GM12878 (cell line): ENCODE measurements around the gene ISG15. TPM values are rescaled to one million over a fixed set of nuclear protein-coding genes. Genes with fewer than 3 reads are reported as not detected.

Source experiments
- ATAC-seq: fragments of 200-7000 bp; cut with Tn5 transposase; 3 replicates; pipeline ENCODE4 v1.9.1; 2020; ENCODE audit warnings: mild to moderate bottlenecking, moderate library complexity
- BruUV-seq: library from RNA; stranded (reverse); fragments of 400-500 nt; replicated peaks from 2 replicates; lab custom pipeline; 2021; lab: Mats Ljungman, UMichigan
- CTCF ChIA-PET: fragments of 300-600 bp; sonication (Branson Sonifier 250); formaldehyde crosslinking; extraction: SDS; loops from one replicate; lab custom pipeline; 2021; ENCODE audit warnings: inconsistent platforms; lab: Yijun Ruan, JAX
- POLR2A ChIA-PET: fragments of 350-600 bp; formaldehyde crosslinking; extraction: SDS; loops from one replicate; lab custom pipeline; 2021; ENCODE audit warnings: inconsistent platforms; lab: Charles Lee
- RAD21 ChIA-PET: fragments of 300-600 bp; sonication (Branson Sonifier 250); formaldehyde crosslinking; loops from one replicate; lab custom pipeline; 2023; ENCODE audit warnings: antibody characterized with exemption; ENCODE audit not compliant: unreplicated experiment; lab: Charles Lee
- SMC1A ChIA-PET: fragments of 300-600 bp; sonication (Branson Sonifier 250); formaldehyde crosslinking; loops from one replicate; lab custom pipeline; 2023; ENCODE audit not compliant: unreplicated experiment, uncharacterized antibody; lab: Charles Lee
- DNase-seq: peaks from one replicate; pipeline ENCODE4 v3.0.0-alpha.2; 2011; ENCODE audit warnings: low read depth, low spot score
- FAIRE-seq: peaks from 3 replicates; lab custom pipeline; 2011; peaks lifted over from hg19 to GRCh38; lab: Jason Lieb, UNC
- H2AFZ ChIP-seq: 2 replicates; pipeline ENCODE4 v1.6.0; 2011; ENCODE audit warnings: low read depth, low read length, control low read depth; ENCODE audit not compliant: control insufficient read depth
- H3K27ac ChIP-seq: 2 replicates; pipeline ENCODE4 v1.5.1; 2011; ENCODE audit warnings: control low read depth; ENCODE audit not compliant: control insufficient read depth, insufficient read depth
- H3K27me3 ChIP-seq, 2 experiments: replicated peaks in 1 of 2; 2 replicates each; pipeline versions ENCODE4 v1.6.0 to v1.6.1; 2011; ENCODE audit warnings: low read length in 1 of 2; ENCODE audit not compliant: control insufficient read depth in 2 of 2, insufficient read depth in 2 of 2
- H3K36me3 ChIP-seq, 2 experiments: 2 replicates each; pipeline ENCODE4 v1.5.1; 2011; ENCODE audit warnings: low read length in 1 of 2; ENCODE audit not compliant: control insufficient read depth in 2 of 2, insufficient read depth in 2 of 2
- H3K4me1 ChIP-seq: 2 replicates; pipeline ENCODE4 v1.6.1; 2011; ENCODE audit warnings: mild to moderate bottlenecking, low read length, moderate library complexity, mixed read lengths; ENCODE audit not compliant: control insufficient read depth, insufficient read depth
- H3K4me2 ChIP-seq: 2 replicates; pipeline ENCODE4 v1.6.0; 2011; ENCODE audit warnings: control low read depth; ENCODE audit not compliant: control insufficient read depth, insufficient read depth
- H3K4me3 ChIP-seq: fragments of 200-600 bp; sonication (generic); 2 replicates; pipeline ENCODE4 v1.5.1; 2016
- H3K79me2 ChIP-seq: 2 replicates; pipeline ENCODE4 v1.6.0; 2011; ENCODE audit warnings: low read length; ENCODE audit not compliant: control insufficient read depth, insufficient read depth
- H3K9ac ChIP-seq: 2 replicates; pipeline ENCODE4 v1.8.0; 2011; ENCODE audit warnings: low read length, control low read depth, mixed read lengths; ENCODE audit not compliant: control insufficient read depth, insufficient read depth
- H3K9me3 ChIP-seq: replicated peaks from 3 replicates; pipeline ENCODE4 v1.5.1; 2011; ENCODE audit warnings: mild to moderate bottlenecking, low read length; ENCODE audit not compliant: control insufficient read depth, insufficient read depth
- H4K20me1 ChIP-seq: 2 replicates; pipeline ENCODE4 v1.6.0; 2011; ENCODE audit not compliant: control insufficient read depth, insufficient read depth
- BHLHE40 ChIP-seq, 2 experiments: fragments of 450-650 bp in 1 of 2; IDR thresholded peaks; 2 replicates each; pipeline ENCODE4 v1.6.1; 2011 to 2017; ENCODE audit warnings: low read depth in 2 of 2, borderline replicate concordance in 1 of 2, improper control_type of control experiment in 1 of 2, low read length in 1 of 2, mild to moderate bottlenecking in 1 of 2
- CHD4 ChIP-seq: fragments of 200-600 bp; sonication (generic); IDR thresholded peaks from 2 replicates; pipeline ENCODE4 v1.6.1; 2016; ENCODE audit warnings: mild to moderate bottlenecking
- ESRRA ChIP-seq: IDR thresholded peaks from 2 replicates; pipeline ENCODE4 v1.6.1; 2012; ENCODE audit warnings: mild to moderate bottlenecking, low read length, improper control_type of control experiment
- ETV6 ChIP-seq, 2 experiments: fragments of 450-650 bp in 1 of 2; IDR thresholded peaks in 1 of 2; conservative IDR thresholded peaks in 1 of 2; 2 replicates each; pipeline ENCODE4 v1.6.1; 2014; ENCODE audit warnings: antibody characterized with exemption in 1 of 2, borderline replicate concordance in 1 of 2, low read depth in 1 of 2, mild to moderate bottlenecking in 1 of 2, moderate library complexity in 1 of 2
- GATAD2B ChIP-seq: fragments of 450-650 bp; conservative IDR thresholded peaks from 2 replicates; pipeline ENCODE4 v1.6.1; 2017; ENCODE audit warnings: low read depth, mild to moderate bottlenecking, moderate library complexity
- HCFC1 ChIP-seq: fragments of 150-350 bp; IDR thresholded peaks from 2 replicates; pipeline ENCODE4 v1.6.1; 2014; ENCODE audit warnings: low read length
- MEF2B ChIP-seq: fragments of 450-650 bp; IDR thresholded peaks from 2 replicates; pipeline ENCODE4 v1.6.1; 2018; ENCODE audit warnings: mild to moderate bottlenecking, moderate library complexity; ENCODE audit not compliant: partially characterized antibody, poor library complexity, severe bottlenecking
- RELB ChIP-seq: fragments of 450-650 bp; IDR thresholded peaks from 2 replicates; pipeline ENCODE4 v1.6.1; 2017; ENCODE audit warnings: low read depth, mild to moderate bottlenecking, moderate library complexity
- SIX5 ChIP-seq: IDR thresholded peaks from 2 replicates; pipeline ENCODE4 v1.6.1; 2011; ENCODE audit warnings: mild to moderate bottlenecking, low read depth, low read length, moderate library complexity; ENCODE audit not compliant: severe bottlenecking
- SMC3 ChIP-seq: IDR thresholded peaks from 2 replicates; pipeline ENCODE4 v1.6.1; 2011; ENCODE audit warnings: low read length, improper control_type of control experiment, borderline replicate concordance
- TCF7 ChIP-seq: IDR thresholded peaks from 2 replicates; pipeline ENCODE4 v1.6.1; 2014; ENCODE audit warnings: antibody characterized with exemption, borderline replicate concordance
- USF1 ChIP-seq: IDR thresholded peaks from 2 replicates; pipeline ENCODE4 v1.6.1; 2011; ENCODE audit warnings: borderline replicate concordance, low read depth, mild to moderate bottlenecking, moderate library complexity, mixed read lengths, low read length; ENCODE audit not compliant: insufficient read depth; ENCODE audit errors: extremely low read length
- ZBTB4 ChIP-seq: fragments of 450-650 bp; formaldehyde crosslinking; IDR thresholded peaks from 2 replicates; pipeline ENCODE4 v1.4.0; 2022; ENCODE audit warnings: mild to moderate bottlenecking, moderate library complexity
- ZNF217 ChIP-seq: fragments of 450-650 bp; IDR thresholded peaks from 2 replicates; pipeline ENCODE4 v1.6.1; 2017; ENCODE audit warnings: antibody characterized with exemption, mild to moderate bottlenecking
- WGBS: methylation state at CpG from one replicate; pipeline ENCODE4 v1.1.6; 2016; ENCODE audit warnings: low lambda C conversion rate; ENCODE audit not compliant: insufficient replicate concordance, insufficient coverage; ENCODE audit errors: missing lambda C conversion rate; 5-methylcytosine and 5-hydroxymethylcytosine counted together
- in situ Hi-C: fragments of 300-500 bp; cut with MboI; formaldehyde crosslinking; loops from 9 replicates; pipeline ENCODE4 v1.14.3; 2018; ENCODE audit warnings: mixed read lengths
- intact Hi-C: fragments of 100-400 bp; cut with micrococcal nuclease; formaldehyde crosslinking; loops from one replicate; pipeline ENCODE4 v1.14.2; 2022; ENCODE audit not compliant: unreplicated experiment
- polyA plus RNA-seq, 11 experiments: library from polyadenylated mRNA; depleted of rRNA in 4 of 11; unstranded in 6 of 11; stranded (reverse) in 5 of 11; fragments of >200 nt; fragmentation: Nextera tagmentation in 4 of 11; fragmentation: Illumina TruSeq in 1 of 11; extraction: Ambion mirVana in 4 of 11; extraction: Trizol in 1 of 11; gene quantifications; 1 replicate in 1 of 11; 2 replicates in 10 of 11; pipeline versions ENCODE4 v1.2.1 to v1.2.3, GENCODE V29; 2011 to 2016; ENCODE audit warnings: inconsistent platforms in 2 of 11, missing spikeins in 2 of 11, low read depth in 1 of 11
- total RNA-seq, 4 experiments: library from RNA; depleted of rRNA in 3 of 4; stranded (reverse); fragments of >200 nt in 3 of 4; fragmentation: Illumina TruSeq in 1 of 4; extraction: Trizol in 1 of 4; gene quantifications; 2 replicates each; pipeline versions ENCODE4 v1.2.1 to v1.2.3, GENCODE V29; 2013 to 2021

Gene ISG15
- total and polyA plus RNA-seq, 10 of the 15 experiments (the other 5 are each of a cell fraction or from before 2014, with no cell fraction given): 7.8 to 384 (median 274) TPM

GRCh38 chr1:998995-999724, 14.1 kb upstream of the ISG15 start (continued):
- no peak for TF ChIP-seq RELB

- ATAC-seq: peak; percentile 59
- TF ChIP-seq ETV6 (conservative IDR thresholded peaks at IDR 0.05 in 1 of 2, IDR thresholded peaks at IDR 0.05 in 1 of 2; ENCODE audit: borderline replicate concordance in 1 of 2, low read depth in 1 of 2) (no peak), TCF7 (no peak), SIX5 (no peak), USF1 (no peak), ESRRA (no peak), GATAD2B (peak; percentile 50), ZNF217 (no peak), BHLHE40 (IDR thresholded peaks at IDR 0.05; ENCODE audit: borderline replicate concordance in 1 of 2, low read depth in 2 of 2, low read length in 1 of 2) (peak in 1 of 2 experiments; percentile 73; a peak in 1 of 4 replicates), SMC3 (no peak), HCFC1 (no peak), MEF2B (no peak), ZBTB4 (CRISPR knock-in tag) (no peak), CHD4 (no peak)
Measured at GRCh38 chr1:999725-1000356, 13.5 kb upstream of the ISG15 start, which contains the start of gene HES4. Gene HES4 (minus strand): TSS chr1:1000097. CDS start chr1:999973, 124 bp downstream.

More at GRCh38 chr1:999725-1000356, 13.5 kb upstream of the ISG15 start, which contains the start of gene HES4:
- Histone ChIP-seq H3K4me1 (peaks cover 19% of the 10 kb centered on the region), H3K27ac (no peak within 1 kb of the TSS), H3K79me2 (no peaks in the 10 kb centered on the region), H4K20me1 (no peaks in the 10 kb centered on the region), H3K9ac (peak within 1 kb of the TSS; percentile 44), H3K36me3 (no peaks in the 10 kb centered on the region), H2AFZ (peak within 1 kb of the TSS; percentile 75), H3K9me3 (no peaks in the 10 kb centered on the region), H3K4me2 (peak within 1 kb of the TSS; percentile 96), H3K4me3 (peak within 1 kb of the TSS; percentile 66), H3K27me3 (peaks cover 0 to 20% of the 10 kb centered on the region in 2 experiments; a peak in 2 of 4 replicates)
- ChIA-PET POLR2A (interaction anchor here (2.6 kb wide), 1 partner anchor 7 kb away, joined by 10 read pairs; no protein-coding TSS in a partner anchor), SMC1A (interaction anchor here (1.3 to 1.6 kb wide), 2 partner anchors 13 to 15 kb away, joined by 3 read pairs; partner anchors contain the start of gene ISG15), RAD21 (interaction anchor here (0.6 to 1.0 kb wide), 3 partner anchors 16 to 777 kb away, joined by 3 to 4 read pairs (median 3); no protein-coding TSS in a partner anchor), CTCF (interaction anchor here (5.6 kb wide), 1 partner anchor 16 kb away, joined by 56 read pairs; the partner anchor contains the start of gene PERM1)
- DNase-seq (no peak), FAIRE-seq (no peak)
- BruUV-seq: no TSS peak
- intact Hi-C loops (no loop called here), in situ Hi-C loops (no loop called here)
- WGBS: 4% methylated on average over 49 of the region's 95 CpGs
